GM12874 (cell line): ENCODE measurements around the gene C1QTNF2.

ENCODE experiments used
- CTCF ChIP-seq: IDR thresholded peaks from 2 replicates; pipeline ENCODE4 v1.5.1; 2011; ENCODE audit warnings: low read depth, mild to moderate bottlenecking, control low read depth, low read length, moderate library complexity; ENCODE audit not compliant: insufficient read depth

C1QTNF2 gene

GRCh38 chr5:160310552-160311295 is 59.7 kb downstream of the C1QTNF2 start:
- no peak for TF ChIP-seq CTCF

GRCh38 chr5:160310140-160310539 is 60.3 kb downstream of the C1QTNF2 start:
- TF ChIP-seq CTCF = no peak

- TF ChIP-seq CTCF = no peak
These were observed 63.7 kb downstream of the C1QTNF2 start for GRCh38 chr5:160306696-160307095.

- TF ChIP-seq CTCF = no peak
These were observed 65.1 kb downstream of the C1QTNF2 start for GRCh38 chr5:160305319-160305718.

- no peak for TF ChIP-seq CTCF
These were observed 66.7 kb downstream of the C1QTNF2 start for GRCh38 chr5:160303690-160304089.

- TF ChIP-seq CTCF = no peak
These were observed 72.2 kb downstream of the C1QTNF2 start for GRCh38 chr5:160298189-160298588.

- TF ChIP-seq CTCF = no peak
These were observed 72.7 kb downstream of the C1QTNF2 start for GRCh38 chr5:160297776-160298175.
